Stimulated activated CD8-positive, alpha-beta memory T cell treated with anti-CD3 and anti-CD28 coated beads, Interleukin-4, amount 100 ng/mL, for 48 hours (primary cell): ENCODE data around the gene POTEJ.
"Not testable (repeated sequence)": the region's sequence is repeated elsewhere in the genome, so short reads cannot be mapped to it uniquely, and the experiment has no call there.

Experiments
- DNase-seq: peaks from one replicate; pipeline ENCODE4 v3.0.0-alpha.2; 2020

POTEJ gene

DNA sequence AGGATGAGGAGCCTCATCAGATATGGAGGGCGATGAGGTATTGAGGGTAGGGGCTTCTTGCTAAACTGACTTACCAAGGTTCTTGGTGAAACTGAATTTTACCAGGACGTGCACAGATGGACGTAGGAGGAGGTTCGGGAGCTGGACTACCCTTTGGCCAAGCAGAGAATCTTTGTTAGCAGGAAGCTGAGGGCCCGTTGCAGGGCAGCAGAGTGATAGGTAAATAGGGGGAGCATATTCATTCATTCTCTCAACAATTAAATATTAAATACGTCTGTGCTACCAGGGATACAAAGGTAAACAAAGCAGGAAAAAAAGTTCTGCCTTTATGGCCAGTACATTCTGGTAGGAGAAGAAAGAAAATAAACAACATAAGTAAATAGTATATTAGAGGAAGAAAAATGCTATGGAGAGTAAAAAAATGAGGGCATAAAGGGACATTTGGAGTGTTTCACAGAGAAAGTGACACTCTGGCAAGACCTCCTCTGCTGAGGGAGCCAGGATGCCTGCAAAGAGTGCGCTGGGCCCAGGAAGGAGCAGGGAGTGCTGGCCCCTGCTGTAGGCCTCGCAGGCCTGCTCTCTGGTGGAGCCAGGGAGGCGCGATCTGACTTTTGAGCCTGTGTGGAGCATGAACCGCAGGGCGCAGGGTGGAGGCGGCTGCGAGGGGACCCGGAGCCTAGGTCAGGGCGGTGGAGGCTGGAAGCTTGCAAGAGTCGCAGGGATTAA lies 2.8 kb upstream of the POTEJ start:
- DNase-seq, result not testable (repeated sequence)

DNA sequence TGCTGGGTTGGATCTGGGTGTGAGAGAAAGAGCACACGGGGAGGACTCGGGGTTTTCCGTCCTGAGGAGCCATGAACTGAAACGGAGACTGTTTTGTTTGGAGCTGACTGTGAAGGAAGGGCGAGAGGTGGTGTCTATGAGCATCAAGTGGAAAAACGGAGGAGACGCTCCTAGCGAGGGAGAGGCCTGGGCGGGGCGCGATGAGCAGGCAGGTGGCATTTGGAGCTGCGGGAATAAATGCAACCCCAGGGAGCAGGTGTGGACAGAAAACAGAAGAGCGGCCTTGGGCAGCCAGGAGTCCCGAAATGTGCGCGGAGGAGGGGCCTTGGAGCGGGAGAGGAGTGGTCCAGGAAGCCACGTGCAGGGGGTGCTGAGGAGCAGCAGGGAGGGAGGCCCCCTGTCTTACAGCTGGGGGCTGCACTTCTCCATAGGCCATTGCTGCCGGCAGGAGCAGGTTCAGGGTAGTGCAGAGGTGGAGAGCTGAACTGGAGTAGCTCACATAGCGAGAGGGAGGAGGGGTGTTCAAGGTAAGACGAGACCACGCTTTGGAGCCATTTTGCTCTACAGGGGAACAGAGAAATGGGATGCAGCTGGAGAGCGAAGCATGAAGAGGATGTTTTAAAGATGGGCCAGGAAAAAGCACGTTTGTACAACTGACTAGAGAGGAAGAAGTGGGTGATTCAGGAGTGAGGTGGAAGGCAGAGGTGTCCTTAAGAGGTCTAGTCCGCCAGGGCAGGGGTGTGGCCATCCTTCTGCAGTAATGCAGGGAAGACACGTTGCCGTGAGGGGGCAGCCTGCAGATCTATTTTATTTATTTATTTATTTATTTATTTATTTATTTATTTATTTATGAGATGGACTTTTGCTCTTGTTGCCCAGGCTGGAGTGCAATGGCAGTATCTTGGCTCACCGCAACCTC lies 2.0 kb upstream of the POTEJ start:
- DNase-seq, result not testable (repeated sequence)

DNA sequence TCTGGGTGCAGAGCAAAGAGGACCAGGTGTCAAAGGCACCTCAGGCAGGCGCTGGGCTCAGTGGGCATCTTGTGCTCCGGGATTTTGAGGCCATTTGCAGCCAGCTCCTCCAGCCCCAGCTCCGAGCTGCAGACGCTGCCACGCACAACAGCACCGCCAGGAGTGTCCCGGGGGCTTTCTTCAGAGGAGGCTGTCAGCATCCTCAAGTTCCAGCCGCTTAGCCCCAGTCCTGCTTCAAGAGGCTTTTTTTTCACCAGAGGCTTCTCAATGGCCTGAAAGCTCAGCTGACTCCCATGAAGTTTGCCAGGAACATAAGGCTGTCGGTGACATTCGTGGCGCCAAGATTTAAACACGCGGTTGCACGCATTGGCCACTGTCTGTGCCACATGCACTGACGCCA lies 754 bp upstream of the POTEJ start:
- DNase-seq, result not testable (repeated sequence)

DNA sequence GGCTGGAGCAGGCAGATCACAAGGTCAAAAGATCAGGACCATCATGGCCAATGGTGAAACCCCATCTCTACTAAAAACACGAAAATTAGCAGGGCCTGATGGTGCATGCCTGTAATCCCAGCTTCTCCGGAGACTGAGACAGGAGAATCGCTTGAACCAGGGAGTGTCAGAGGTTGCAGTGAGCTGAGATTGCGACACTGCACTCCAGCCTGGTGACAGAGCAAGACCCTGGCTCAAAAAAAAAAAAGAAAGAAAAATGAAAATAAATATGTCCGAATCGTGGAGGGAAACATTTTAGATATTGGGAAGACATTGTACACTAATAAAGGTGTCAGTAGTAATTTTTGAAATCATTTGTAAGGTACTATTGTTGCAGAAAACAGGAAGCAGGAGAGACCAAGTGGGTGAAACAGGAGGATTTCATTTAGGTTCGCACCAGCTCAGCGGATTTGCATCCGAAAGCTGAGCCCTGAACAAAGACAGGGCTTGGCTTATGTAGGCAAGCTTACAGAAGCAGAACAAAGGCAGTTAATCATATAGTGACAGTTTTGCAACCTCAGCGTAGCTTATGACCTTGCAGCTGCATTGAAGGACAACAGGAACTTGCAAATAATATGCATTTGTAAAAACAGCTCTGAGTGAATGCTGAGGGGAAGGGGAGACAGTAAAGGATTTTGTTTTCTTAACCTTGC lies 17.7 kb downstream of the POTEJ start:
- not testable (repeated sequence) for DNase-seq

DNA sequence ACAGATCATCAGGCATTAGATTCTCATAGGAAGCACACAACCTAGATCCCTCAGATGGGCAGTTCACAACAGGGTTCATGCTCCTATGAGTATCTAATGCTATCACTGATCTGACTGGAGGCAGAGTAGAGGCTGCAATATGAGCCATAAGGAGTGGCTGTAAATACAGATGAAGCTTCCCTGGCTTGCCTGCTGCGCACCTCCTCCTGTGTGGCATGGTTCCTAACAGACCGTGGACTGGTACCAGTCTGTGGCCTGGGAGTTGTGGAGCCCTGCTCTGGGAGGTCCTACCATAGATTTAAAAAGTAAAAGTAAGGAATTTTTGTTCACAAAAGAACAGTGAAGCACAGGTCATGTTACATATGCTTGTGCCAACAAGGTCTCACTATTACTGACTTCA lies 27.7 kb downstream of the POTEJ start:
- DNase-seq, result not testable (repeated sequence)

DNA sequence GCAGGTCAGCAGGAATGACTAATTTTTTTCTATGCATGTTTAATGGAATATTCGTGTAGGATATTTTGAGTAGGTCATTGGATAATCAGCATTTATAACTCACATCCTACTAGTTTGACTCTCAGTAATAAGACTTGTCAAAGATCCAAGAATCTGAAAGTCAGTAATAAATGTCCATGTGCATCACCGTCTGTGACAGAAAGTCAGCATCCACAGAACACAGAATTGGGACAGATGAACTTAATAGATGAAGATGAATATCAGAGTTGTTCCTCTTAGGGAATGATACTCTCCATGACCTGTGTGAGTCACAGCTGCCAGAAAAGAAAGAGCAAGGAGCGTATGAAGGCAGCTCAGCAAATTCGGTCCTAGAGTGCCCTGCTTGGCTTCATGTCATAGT lies 30.4 kb downstream of the POTEJ start:
- not testable (repeated sequence) for DNase-seq

DNA sequence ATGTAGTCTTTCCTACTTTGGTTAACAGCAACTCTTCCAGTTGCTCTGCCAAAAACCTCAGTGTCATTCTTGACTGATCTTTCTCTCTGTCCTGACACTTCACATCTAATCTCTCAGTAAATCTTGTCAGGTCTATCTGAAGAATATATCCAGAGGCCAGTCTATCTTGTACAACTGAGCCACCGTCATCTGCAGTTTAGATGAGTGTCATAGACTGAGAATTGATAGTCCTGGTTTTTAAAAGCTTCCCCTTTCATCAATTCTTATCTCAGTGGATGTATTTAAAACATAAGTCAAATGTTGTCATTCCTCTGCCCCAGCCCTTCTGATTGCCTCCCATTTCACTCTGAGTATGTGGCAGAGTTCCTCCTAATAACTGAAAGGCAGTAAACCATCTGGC lies 38.0 kb downstream of the POTEJ start:
- not testable (repeated sequence) for DNase-seq

DNA sequence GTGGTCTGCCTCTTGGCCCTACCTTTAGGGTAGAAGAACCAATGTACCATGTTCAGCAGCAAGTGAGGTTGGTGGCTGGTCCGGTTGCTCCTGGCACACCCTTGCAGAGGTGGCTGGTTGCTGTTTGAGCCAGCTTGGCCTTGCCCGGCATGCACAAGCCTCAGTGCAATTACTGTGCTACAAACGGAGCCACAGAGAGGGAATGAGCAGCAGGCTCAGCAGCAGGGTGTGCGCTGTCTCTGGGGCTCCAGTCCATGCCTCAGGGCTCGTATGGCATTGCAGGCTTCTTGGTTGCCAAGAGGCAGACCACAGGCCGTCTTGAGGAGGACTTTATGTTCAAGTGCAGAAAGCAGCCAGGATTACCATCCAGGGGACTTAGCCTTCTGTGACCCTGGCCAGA lies 53.3 kb downstream of the POTEJ start:
- not testable (repeated sequence) for DNase-seq

DNA sequence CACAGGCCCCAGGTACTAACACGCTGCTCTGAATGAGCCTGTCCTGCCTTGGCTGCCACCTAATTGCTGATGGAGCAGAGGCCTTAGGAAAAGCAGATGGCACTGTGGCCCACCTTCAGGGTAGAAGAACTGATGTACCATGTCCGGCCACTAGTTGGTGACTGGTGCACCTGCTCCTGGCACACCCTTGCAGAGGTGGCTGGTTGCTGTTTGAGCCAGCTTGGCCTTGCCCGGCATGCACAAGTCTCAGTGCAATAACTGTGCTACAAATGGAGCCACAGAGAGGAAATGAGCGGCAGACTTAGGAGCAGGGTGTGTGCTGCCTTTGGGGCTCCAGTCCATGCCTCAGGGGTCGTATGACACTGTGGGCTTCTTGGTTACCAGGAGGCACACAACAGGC lies 54.4 kb downstream of the POTEJ start:
- not testable (repeated sequence) for DNase-seq

DNA sequence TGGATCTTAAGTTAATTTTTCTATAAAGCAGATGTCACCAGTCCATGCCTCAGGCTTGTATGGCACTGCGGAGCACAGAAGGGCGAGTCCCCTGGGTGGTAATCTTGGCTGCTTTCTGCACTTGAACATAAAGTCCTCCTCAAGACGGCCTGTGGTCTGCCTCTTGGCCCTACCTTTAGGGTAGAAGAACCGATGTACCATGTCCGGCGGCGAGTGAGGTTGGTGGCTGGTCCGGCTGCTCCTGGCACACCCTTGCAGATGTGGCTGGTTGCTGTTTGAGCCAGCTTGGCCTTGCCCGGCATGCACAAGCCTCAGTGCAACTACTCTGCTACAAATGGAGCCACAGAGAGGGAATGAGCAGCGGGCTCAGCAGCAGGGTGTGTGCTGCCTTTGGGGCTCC lies 56.3 kb downstream of the POTEJ start:
- DNase-seq, result not testable (repeated sequence)

DNA sequence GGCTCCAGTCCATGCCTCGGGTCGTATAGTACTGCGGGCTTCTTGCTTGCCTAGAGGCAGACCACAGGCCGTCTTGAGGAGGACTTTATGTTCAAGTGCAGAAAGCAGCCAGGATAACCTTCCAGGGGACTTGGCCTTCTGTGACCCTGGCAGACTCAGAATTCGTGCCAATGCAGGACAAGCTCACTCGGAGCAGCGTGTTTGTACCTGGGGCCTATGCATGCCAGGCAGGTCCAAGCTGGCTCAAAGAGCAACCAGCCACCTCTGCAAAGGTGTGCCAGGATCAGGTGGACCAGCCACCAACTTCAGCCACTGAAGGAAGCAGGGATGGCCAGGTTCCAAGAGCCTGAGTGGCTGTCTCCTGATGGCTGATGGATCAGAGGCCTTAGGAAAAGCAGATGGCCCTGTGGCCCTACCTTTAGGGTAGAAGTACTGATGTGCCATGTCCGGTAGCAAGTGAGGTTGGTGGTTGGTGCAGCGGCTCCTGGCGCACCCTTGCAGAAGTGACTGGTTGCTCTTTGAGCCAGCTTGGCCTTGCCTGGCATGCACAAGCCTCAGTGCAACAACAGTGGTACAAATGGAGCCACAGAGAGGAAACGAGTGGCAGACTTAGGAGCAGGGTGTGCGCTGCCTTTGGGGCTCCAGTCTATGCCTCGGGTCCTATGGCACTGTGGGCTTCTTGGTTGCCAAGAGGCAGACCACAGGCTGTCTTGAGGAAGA lies 58.9 kb downstream of the POTEJ start:
- DNase-seq, result not testable (repeated sequence)

DNA sequence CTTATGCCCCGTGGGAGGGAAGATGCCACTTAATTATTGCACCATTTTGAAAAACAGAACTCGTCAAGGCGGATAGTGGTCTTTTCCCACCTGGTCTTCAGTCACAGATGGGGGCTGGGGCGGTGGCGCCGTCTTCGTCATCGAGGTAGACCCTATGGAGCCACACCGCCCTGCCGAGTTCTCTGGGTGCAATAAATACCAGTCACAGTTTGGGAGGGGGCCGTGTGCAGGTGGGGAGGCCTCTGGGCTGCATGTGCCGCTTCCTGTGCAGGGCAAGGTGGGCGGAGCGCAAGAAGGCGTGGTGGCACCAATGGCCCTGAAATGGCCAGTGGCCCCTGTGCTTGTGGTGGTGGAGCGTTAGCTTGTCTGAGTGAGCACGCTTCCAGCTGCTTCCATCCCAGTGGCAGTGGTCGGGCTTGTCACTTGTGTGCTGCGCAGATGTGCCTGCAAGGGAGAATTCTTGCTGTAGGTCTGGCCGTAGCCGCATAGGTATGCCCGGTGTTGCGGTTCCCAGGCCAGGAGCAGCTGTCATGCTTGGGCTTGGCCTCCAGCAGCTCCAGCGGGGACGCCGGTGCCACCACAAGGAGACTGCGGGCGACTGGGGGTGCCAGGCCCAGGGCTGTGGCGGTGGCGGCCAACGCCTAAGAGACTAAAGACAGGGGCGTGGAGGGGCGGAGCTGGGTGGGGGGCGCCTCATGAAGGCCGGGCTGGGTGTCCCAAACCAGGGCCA lies 81.0 kb downstream of the POTEJ start:
- DNase-seq, result not testable (repeated sequence)

DNA sequence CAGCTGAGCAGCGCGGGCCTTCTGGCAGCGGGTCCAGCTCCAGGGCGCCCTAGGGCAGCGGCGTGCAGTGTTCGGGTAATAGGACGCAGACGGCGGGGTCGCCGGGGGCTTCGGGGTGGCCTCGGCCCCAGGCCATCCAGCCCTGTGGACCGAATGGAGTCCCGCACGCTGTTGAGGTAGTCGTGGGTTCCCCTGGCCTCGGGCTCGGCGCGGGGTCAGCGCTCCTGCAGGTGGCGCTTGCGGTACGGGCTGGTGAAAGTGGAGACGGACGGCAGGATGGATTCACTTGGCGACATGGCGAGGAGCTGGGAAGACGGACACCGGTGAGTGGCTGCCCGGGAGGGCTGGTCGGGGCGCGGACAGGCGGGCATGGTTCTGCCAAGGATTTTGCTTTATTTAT lies 82.2 kb downstream of the POTEJ start:
- DNase-seq, result peak; percentile 52

DNA sequence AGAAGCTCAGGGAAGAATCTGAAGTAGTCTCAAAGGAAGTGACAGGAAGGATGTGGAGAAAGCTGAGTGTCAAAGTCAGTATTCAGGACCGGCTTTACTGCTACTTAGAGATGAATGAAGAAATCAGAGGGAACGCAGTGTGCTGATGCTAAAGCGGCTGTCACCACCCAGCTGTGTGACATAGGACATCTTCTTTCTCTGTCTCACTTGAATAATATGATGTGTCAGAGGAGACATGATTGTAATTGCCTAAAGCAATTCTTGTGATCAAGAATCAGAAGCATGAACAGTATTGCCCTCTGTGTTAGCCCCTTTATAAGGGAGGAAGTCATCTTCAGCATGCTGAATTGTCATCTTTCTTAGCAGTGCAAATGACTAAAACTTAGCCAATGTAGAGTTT lies 92.0 kb downstream of the POTEJ start:
- not testable (repeated sequence) for DNase-seq
